Testis (tissue), 3 donors: ENCODE measurements around the gene SLC25A33. TPM values are rescaled to one million over a fixed set of nuclear protein-coding genes. Genes with fewer than 3 reads are reported as not detected.

Source experiments
- DNase-seq: peaks from one replicate; pipeline ENCODE4 v3.0.0-alpha.2; 2019
- H3K27ac ChIP-seq, 2 donors: fragments of 200-600 bp; sonication (generic); one replicate each; pipeline ENCODE4 v1.5.1; 2019
- H3K27me3 ChIP-seq: fragments of 200-600 bp; sonication (generic); one replicate; pipeline ENCODE4 v1.5.1; 2019
- H3K36me3 ChIP-seq: fragments of 200-600 bp; sonication (generic); one replicate; pipeline ENCODE4 v1.5.1; 2017; ENCODE audit warnings: low read depth; ENCODE audit errors: missing control alignments
- H3K4me1 ChIP-seq: fragments of 200-600 bp; sonication (generic); one replicate; pipeline ENCODE4 v1.5.1; 2019
- H3K4me3 ChIP-seq, 2 donors: fragments of 200-600 bp; sonication (generic); one replicate each; pipeline ENCODE4 v1.5.1; 2017 to 2019
- H3K9me3 ChIP-seq: fragments of 200-600 bp; sonication (generic); one replicate; pipeline ENCODE4 v1.5.1; 2017
- POLR2A ChIP-seq: fragments of 450-650 bp; IDR thresholded peaks from one replicate; pipeline ENCODE4 v1.6.1; 2017; ENCODE audit warnings: antibody characterized with exemption, mild to moderate bottlenecking, moderate library complexity
- WGBS, 2 donors: methylation state at CpG; one replicate each; pipeline ENCODE4 v1.1.5; 2018; 5-methylcytosine and 5-hydroxymethylcytosine counted together
- intact Hi-C: fragments of 100-400 bp; cut with DNase I; formaldehyde crosslinking; loops from one replicate; pipeline ENCODE4 v1.15.1; 2023; ENCODE audit warnings: low total_unique reads
- polyA plus RNA-seq: library from polyadenylated mRNA; stranded (reverse); fragments of 350-450 nt; fragmentation: Illumina TruSeq; extraction: RNeasy Lipid Tissue Mini Kit (QIAGEN cat#74804); gene quantifications from one replicate; pipeline ENCODE4 v1.2.3, GENCODE V29; 2014; ENCODE audit warnings: low read depth, low replicate concordance; ENCODE audit not compliant: insufficient read depth
- total RNA-seq, 2 donors: library from RNA; depleted of rRNA; stranded (reverse); fragments of >200 nt; gene quantifications; one replicate each; pipeline ENCODE4 v1.2.3, GENCODE V29; 2016
- TF ChIP-seq, protein P1 (sequence below), 3 experiments: fragments of 450-650 bp in 2 of 3; fragments of 200-600 bp in 1 of 3; sonication (generic) in 1 of 3; IDR thresholded peaks; one replicate each; pipeline ENCODE4 v1.5.1; 2016 to 2019; ENCODE audit warnings: antibody characterized with exemption in 3 of 3, mild to moderate bottlenecking in 2 of 3, moderate library complexity in 1 of 3

Gene SLC25A33
- total and polyA plus RNA-seq, 3 donors from 2014 or later, result 16.3 to 26.0 (median 17.4) TPM

DNA sequence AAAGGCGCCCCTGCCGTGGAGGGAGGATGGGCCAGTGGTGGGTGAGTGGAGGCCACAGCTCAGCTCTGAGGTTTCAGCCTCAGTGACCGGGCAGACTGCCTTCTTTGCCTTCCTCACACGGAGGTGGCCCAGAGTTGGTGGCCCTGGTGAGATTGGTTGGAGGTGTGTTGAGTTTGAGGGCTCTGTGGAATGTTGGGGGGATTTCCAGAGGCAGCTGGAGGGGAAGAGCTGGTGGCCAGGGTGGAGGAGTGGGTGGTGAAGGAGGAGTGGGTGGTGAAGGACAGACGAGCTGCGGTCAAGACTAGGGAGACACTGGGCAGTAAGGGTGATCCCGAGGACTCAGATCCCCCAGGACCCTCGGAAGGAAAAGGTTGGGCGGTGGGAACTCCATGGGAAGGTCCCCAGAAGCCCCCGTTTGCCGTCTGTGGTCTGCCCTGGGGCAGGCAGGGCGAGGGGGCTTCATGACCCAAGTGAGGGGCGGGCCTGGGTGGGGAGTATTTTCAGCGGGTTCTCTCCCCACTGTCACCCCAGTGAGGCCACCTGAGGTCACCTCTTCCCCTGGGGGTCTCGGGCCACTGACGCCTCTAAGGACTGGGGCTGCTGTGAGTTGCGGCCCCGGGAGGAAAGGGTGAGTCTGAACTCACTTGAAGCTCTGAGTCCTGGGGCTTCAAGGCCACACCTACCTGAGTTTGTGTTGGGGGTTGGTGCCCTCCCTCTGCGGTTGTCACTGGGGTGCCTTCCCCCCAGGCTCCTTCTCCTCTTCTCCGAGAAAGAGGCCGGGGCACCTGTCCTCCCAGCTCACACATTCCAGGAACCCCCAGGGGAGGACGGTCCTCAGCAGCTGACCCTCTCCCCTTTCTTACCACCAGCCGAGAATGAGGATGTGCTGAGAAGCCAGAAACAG lies 89.5 kb downstream of the SLC25A33 start:
- TF ChIP-seq, protein P1, sequence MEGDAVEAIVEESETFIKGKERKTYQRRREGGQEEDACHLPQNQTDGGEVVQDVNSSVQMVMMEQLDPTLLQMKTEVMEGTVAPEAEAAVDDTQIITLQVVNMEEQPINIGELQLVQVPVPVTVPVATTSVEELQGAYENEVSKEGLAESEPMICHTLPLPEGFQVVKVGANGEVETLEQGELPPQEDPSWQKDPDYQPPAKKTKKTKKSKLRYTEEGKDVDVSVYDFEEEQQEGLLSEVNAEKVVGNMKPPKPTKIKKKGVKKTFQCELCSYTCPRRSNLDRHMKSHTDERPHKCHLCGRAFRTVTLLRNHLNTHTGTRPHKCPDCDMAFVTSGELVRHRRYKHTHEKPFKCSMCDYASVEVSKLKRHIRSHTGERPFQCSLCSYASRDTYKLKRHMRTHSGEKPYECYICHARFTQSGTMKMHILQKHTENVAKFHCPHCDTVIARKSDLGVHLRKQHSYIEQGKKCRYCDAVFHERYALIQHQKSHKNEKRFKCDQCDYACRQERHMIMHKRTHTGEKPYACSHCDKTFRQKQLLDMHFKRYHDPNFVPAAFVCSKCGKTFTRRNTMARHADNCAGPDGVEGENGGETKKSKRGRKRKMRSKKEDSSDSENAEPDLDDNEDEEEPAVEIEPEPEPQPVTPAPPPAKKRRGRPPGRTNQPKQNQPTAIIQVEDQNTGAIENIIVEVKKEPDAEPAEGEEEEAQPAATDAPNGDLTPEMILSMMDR (IDR thresholded peaks at IDR 0.05), result no peak
- no peak for TF ChIP-seq POLR2A
- Histone ChIP-seq H3K36me3 (no peaks in the 10 kb centered on the region), H3K4me1 (peaks cover 3% of the 10 kb centered on the region), H3K9me3 (no peaks in the 10 kb centered on the region), H3K27ac (no peak overlapping the region), H3K4me3 (no peak overlapping the region), H3K27me3 (no peaks in the 10 kb centered on the region)
- 77 to 84% methylated on average over 17 to 23 of the region's 23 CpGs for WGBS, 2 donors
- intact Hi-C loops, result loop anchor here (10.0 kb wide), 1 partner anchor 236 kb away; no protein-coding TSS in a partner anchor
- no peak for DNase-seq

DNA sequence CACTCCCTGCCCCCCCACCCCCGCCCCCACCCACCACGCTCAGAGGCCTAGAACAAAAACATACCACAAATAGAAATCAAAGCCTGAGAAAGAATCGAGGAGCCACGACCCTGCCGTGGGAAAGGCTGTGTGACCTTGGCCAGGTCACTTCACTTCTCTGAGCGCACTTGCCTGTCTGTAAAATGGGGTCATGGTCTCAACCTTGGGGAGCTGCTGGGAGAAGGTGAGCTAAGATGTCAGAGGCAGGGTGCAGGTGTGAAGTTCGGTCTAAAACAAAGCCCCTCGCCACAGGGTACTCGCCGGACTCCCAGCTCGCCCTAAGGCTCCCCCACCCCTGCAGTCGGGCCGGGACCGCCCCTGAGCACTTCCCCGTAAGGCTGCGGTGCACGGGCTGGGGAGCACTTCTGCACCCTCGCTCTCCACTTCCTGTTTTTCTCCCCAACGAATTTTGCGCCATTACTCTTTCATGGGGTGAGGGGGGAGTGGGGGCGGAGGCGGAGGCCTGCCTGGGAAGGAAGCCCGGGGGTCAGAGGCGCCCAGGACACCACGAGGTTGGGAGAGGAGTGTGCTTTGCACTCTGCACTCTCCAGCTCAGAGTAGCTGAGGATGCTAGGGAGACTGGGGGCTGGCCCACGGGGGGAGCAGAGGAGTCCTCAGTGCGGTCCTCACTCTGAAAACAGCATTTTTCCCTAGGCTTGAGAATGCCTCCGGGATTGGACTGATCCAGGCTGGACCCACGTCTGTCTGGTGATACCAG lies 90.4 kb downstream of the SLC25A33 start:
- Histone ChIP-seq H3K9me3 (no peaks in the 10 kb centered on the region), H3K36me3 (no peaks in the 10 kb centered on the region), H3K4me3 (no peak overlapping the region), H3K27ac (no peak overlapping the region), H3K27me3 (no peaks in the 10 kb centered on the region), H3K4me1 (peaks cover 3% of the 10 kb centered on the region)
- intact Hi-C loops, result loop anchor here (10.0 kb wide), 1 partner anchor 235 kb away; no protein-coding TSS in a partner anchor
- WGBS, 2 donors, result 54 to 63% methylated on average over 16 to 29 of the region's 29 CpGs
- TF ChIP-seq POLR2A, result no peak
- TF ChIP-seq, protein P1 (IDR thresholded peaks at IDR 0.05), result no peak
- DNase-seq, result peak; percentile 52

DNA sequence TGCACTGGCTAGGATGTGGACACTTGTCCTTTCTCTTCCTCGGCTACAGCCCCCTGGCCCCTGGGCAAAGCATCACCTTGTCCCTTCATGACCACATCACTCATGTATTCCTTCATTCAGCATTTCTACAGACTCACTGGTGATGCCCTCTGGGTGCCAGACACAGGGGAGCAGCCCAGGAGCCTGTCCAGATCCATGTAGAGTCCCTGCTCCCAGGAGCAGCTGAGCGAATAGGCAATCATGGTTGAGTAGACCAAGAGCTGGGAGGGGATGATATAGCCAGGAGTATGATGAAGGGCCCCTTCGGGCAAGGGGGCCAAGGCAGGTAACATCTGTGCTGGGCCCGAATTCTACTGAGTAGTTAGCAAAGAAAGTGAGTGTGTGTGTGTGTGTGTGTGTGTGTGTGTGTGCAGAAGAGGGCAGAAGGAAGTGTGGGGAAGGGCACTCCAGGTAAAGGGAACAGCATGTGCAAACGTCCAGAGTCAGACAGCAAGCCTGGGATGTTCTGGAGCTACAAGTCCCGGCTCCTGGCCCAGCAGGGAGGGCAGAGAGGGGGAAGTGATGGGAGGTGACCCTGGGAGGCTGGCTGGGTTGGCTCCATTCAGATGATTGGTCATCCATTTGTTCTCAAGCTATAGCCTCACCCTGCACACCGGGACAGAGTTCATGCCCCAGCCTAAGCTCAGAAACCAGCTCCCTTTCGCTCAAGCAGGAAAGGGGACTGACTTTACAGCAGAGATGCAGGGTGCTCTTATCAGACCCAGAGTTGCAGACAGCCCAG lies 91.3 kb downstream of the SLC25A33 start:
- Histone ChIP-seq H3K9me3 (no peaks in the 10 kb centered on the region), H3K4me1 (peaks cover 3% of the 10 kb centered on the region), H3K27ac (no peak overlapping the region), H3K27me3 (no peaks in the 10 kb centered on the region), H3K4me3 (no peak overlapping the region), H3K36me3 (no peaks in the 10 kb centered on the region)
- intact Hi-C loops, result no loop called here
- 79 to 80% methylated on average over 8 of the region's 8 CpGs for WGBS, 2 donors
- no peak for DNase-seq
- TF ChIP-seq, protein P1 (IDR thresholded peaks at IDR 0.05), result no peak
- no peak for TF ChIP-seq POLR2A

DNA sequence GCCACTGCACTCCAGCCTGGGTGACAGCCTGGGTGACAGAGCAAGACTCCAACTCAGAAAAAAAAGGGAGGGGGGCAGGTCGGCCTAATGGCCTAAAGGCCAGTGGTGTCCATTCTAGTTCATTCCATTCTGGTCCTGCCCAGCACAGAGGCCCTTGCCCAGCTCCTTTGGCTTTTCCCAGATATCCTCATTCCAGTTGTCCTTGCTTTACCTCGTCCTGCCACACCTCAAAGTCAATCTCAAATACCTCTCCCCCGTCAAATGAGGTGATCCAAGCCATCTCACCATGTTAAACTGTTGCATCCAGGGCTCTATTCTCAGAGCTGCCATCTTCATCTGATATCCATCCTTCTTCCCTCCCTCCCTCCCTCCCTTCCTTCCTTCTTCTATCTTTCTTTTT lies 92.3 kb downstream of the SLC25A33 start:
- Histone ChIP-seq H3K4me3 (no peak overlapping the region), H3K27ac (no peak overlapping the region), H3K9me3 (no peaks in the 10 kb centered on the region), H3K27me3 (no peaks in the 10 kb centered on the region), H3K4me1 (peaks cover 3% of the 10 kb centered on the region), H3K36me3 (no peaks in the 10 kb centered on the region)
- DNase-seq, result no peak
- TF ChIP-seq, protein P1 (IDR thresholded peaks at IDR 0.05), result no peak
- no peak for TF ChIP-seq POLR2A
- WGBS, 2 donors, result 87 to 91% methylated on average over 3 of the region's 3 CpGs
- intact Hi-C loops, result no loop called here
